HepG2 (cell line): ENCODE measurements around the gene SLC2A10. TPM values are rescaled to one million over a fixed set of nuclear protein-coding genes. Genes with fewer than 3 reads are reported as not detected.

Source experiments
- ARNT2 ChIP-seq: sonication (generic); formaldehyde crosslinking; IDR thresholded peaks from 2 replicates; pipeline ENCODE4 v1.8.0; 2022; ENCODE audit warnings: mild to moderate bottlenecking, low read depth, missing genetic modification reagents, moderate library complexity
- ATF5 ChIP-seq: sonication (generic); formaldehyde crosslinking; IDR thresholded peaks from 2 replicates; pipeline ENCODE4 v1.4.0; 2020; ENCODE audit warnings: mild to moderate bottlenecking, low read depth, missing genetic modification reagents
- BCL3 ChIP-seq: sonication (generic); formaldehyde crosslinking; IDR thresholded peaks from 2 replicates; pipeline ENCODE4 v1.5.1; 2020; ENCODE audit warnings: mild to moderate bottlenecking, missing genetic modification reagents, moderate library complexity
- CENPT ChIP-seq: sonication (generic); formaldehyde crosslinking; IDR thresholded peaks from 2 replicates; pipeline ENCODE4 v1.8.0; 2022; ENCODE audit warnings: low read depth, mild to moderate bottlenecking, moderate library complexity, missing genetic modification reagents
- FOXK1 ChIP-seq: sonication (generic); formaldehyde crosslinking; IDR thresholded peaks from 2 replicates; pipeline ENCODE4 v1.4.0; 2020; ENCODE audit warnings: low read depth, missing genetic modification reagents, borderline replicate concordance
- GABPB1 ChIP-seq: IDR thresholded peaks from 2 replicates; pipeline ENCODE4 v1.6.1; 2016; ENCODE audit warnings: mild to moderate bottlenecking, missing genetic modification reagents, moderate library complexity, missing compliant biosample characterization
- GFI1 ChIP-seq: sonication (generic); formaldehyde crosslinking; IDR thresholded peaks from 2 replicates; pipeline ENCODE4 v1.5.0; 2020; ENCODE audit warnings: missing genetic modification reagents, mild to moderate bottlenecking, borderline replicate concordance
- HOXA3 ChIP-seq: sonication (generic); formaldehyde crosslinking; IDR thresholded peaks from 2 replicates; pipeline ENCODE4 v1.5.0; 2020; ENCODE audit warnings: missing genetic modification reagents
- ISL2 ChIP-seq: sonication (generic); formaldehyde crosslinking; IDR thresholded peaks from 2 replicates; pipeline ENCODE4 v1.5.0; 2020; ENCODE audit warnings: missing genetic modification reagents
- KAT7 ChIP-seq: IDR thresholded peaks from 2 replicates; pipeline ENCODE4 v1.6.1; 2018; ENCODE audit warnings: borderline replicate concordance, missing compliant biosample characterization
- KLF6 ChIP-seq: IDR thresholded peaks from 2 replicates; pipeline ENCODE4 v1.8.0; 2016; ENCODE audit warnings: missing biosample characterization, missing genetic modification reagents
- MED1 ChIP-seq: sonication (generic); formaldehyde crosslinking; IDR thresholded peaks from 2 replicates; pipeline ENCODE4 v1.4.0; 2020; ENCODE audit warnings: missing genetic modification reagents
- MIXL1 ChIP-seq: IDR thresholded peaks from 2 replicates; pipeline ENCODE4 v1.6.1; 2016
- NR2C2 ChIP-seq: sonication (generic); formaldehyde crosslinking; IDR thresholded peaks from 2 replicates; pipeline ENCODE4 v1.4.0; 2020; ENCODE audit warnings: missing genetic modification reagents, mild to moderate bottlenecking, moderate library complexity, borderline replicate concordance
- NR2F2 ChIP-seq: IDR thresholded peaks from 2 replicates; pipeline ENCODE4 v1.6.1; 2012; ENCODE audit warnings: low read depth, inconsistent platforms, borderline replicate concordance
- PAF1 ChIP-seq: IDR thresholded peaks from 2 replicates; pipeline ENCODE4 v1.6.1; 2016; ENCODE audit warnings: missing genetic modification reagents, missing compliant biosample characterization
- PCBP2 ChIP-seq: fragments of 200-400 bp; formaldehyde crosslinking; optimal IDR thresholded peaks from 2 replicates; pipeline ENCODE3; 2018; ENCODE audit warnings: low read length, low read depth; ENCODE audit not compliant: poor library complexity, severe bottlenecking
- PRMT3 ChIP-seq: sonication (generic); formaldehyde crosslinking; IDR thresholded peaks from 2 replicates; pipeline ENCODE4 v1.8.1; 2022; ENCODE audit warnings: low read depth, mild to moderate bottlenecking, moderate library complexity, missing genetic modification reagents, borderline replicate concordance
- RBAK ChIP-seq: sonication (generic); formaldehyde crosslinking; IDR thresholded peaks from 2 replicates; pipeline ENCODE4 v1.5.1; 2020; ENCODE audit warnings: mild to moderate bottlenecking, missing genetic modification reagents
- SIN3B ChIP-seq: fragments of 150-350 bp; IDR thresholded peaks from 2 replicates; pipeline ENCODE4 v1.6.1; 2014; ENCODE audit warnings: low read length
- STAT5B ChIP-seq: sonication (generic); formaldehyde crosslinking; IDR thresholded peaks from 2 replicates; pipeline ENCODE4 v1.4.0; 2020; ENCODE audit warnings: missing genetic modification reagents
- ZFP1 ChIP-seq: IDR thresholded peaks from 2 replicates; pipeline ENCODE4 v1.6.1; 2016
- ZNF138 ChIP-seq: sonication (generic); formaldehyde crosslinking; IDR thresholded peaks from 2 replicates; pipeline ENCODE4 v1.5.0; 2020; ENCODE audit warnings: mild to moderate bottlenecking, low read depth, missing genetic modification reagents
- ZNF263 ChIP-seq: sonication (generic); formaldehyde crosslinking; IDR thresholded peaks from 2 replicates; pipeline ENCODE4 v1.4.0; 2020; ENCODE audit warnings: missing genetic modification reagents
- ZNF672 ChIP-seq: sonication (generic); formaldehyde crosslinking; IDR thresholded peaks from 2 replicates; pipeline ENCODE4 v1.8.1; 2022; ENCODE audit warnings: missing genetic modification reagents
- ZNF687 ChIP-seq: sonication (generic); formaldehyde crosslinking; IDR thresholded peaks from 2 replicates; pipeline ENCODE4 v1.5.1; 2020; ENCODE audit warnings: mild to moderate bottlenecking, missing genetic modification reagents, moderate library complexity
- polyA plus RNA-seq, 8 experiments: library from polyadenylated mRNA; depleted of rRNA in 3 of 8; stranded (reverse) in 7 of 8; unstranded in 1 of 8; fragments of >200 nt; fragmentation: Illumina TruSeq in 4 of 8; extraction: Trizol in 4 of 8; gene quantifications; 2 replicates each; pipeline versions ENCODE4 v1.2.1 to v1.2.3, GENCODE V29; 2011 to 2016; ENCODE audit warnings: low read depth in 4 of 8, missing spikeins in 1 of 8, mixed read lengths in 1 of 8; ENCODE audit not compliant: insufficient read depth in 1 of 8
- total RNA-seq, 5 experiments: library from RNA; depleted of rRNA; stranded (reverse); fragments of >200 nt; fragmentation: Illumina TruSeq; extraction: Trizol; gene quantifications; 2 replicates each; pipeline ENCODE4 v1.2.3, GENCODE V29; 2016; ENCODE audit warnings: low read depth in 1 of 5

SLC2A10 gene
- total and polyA plus RNA-seq, 2 of the 13 experiments (the other 11 are each of a cell fraction or from before 2014, with no cell fraction given) = 16.0 to 18.4 TPM

- TF ChIP-seq MED1 (CRISPR knock-in tag) (peak; percentile 48), HOXA3 (CRISPR knock-in tag) (no peak), PRMT3 (CRISPR knock-in tag) (no peak), PCBP2 (peak; percentile 99), ARNT2 (CRISPR knock-in tag) (no peak; the same call in 1 of the 2 replicates), GFI1 (CRISPR knock-in tag) (0 out of 2 replicates have a peak, but pooled peaks have one; percentile 47), NR2F2 (peak; percentile 15; the same call in 1 of the 2 replicates), ZNF138 (CRISPR knock-in tag) (no peak), FOXK1 (CRISPR knock-in tag) (no peak), ZNF672 (CRISPR knock-in tag) (no peak), NR2C2 (peak; percentile 41; the same call in 1 of the 2 replicates), ZFP1 (CRISPR knock-in tag) (no peak), CENPT (CRISPR knock-in tag) (no peak), GABPB1 (CRISPR knock-in tag) (no peak), MIXL1 (CRISPR knock-in tag) (peak; percentile 84), KLF6 (CRISPR knock-in tag) (no peak), KAT7 (CRISPR knock-in tag) (peak; percentile 88; the same call in 1 of the 2 replicates), ISL2 (CRISPR knock-in tag) (no peak), ZNF687 (CRISPR knock-in tag) (peak; percentile 50; the same call in 1 of the 2 replicates), ATF5 (CRISPR knock-in tag) (no peak), RBAK (0 out of 2 replicates have a peak, but pooled peaks have one; percentile 50), STAT5B (CRISPR knock-in tag) (no peak), ZNF263 (CRISPR knock-in tag) (peak; percentile 94), PAF1 (no peak), BCL3 (CRISPR knock-in tag) (0 out of 2 replicates have a peak, but pooled peaks have one; percentile 68), SIN3B (no peak; the same call in 1 of the 2 replicates)
Measured at GRCh38 chr20:46681032-46681854, 28.2 kb upstream of the SLC2A10 start (continued).
